Left lobe of liver (tissue), 2 donors: Measurements from ENCODE around the gene TAF6L. TPM values are rescaled to one million over a fixed set of nuclear protein-coding genes. Genes with fewer than 3 reads are reported as not detected.
A peak's percentile ranks its signal among the peaks of the same experiment; 100 is the strongest.
"Not testable (repeated sequence)": the region's sequence is repeated elsewhere in the genome, so short reads cannot be mapped to it uniquely, and the experiment has no call there.

Experiments used
- ATAC-seq: fragments of 200-7000 bp; cut with Tn5 transposase; one replicate; pipeline ENCODE4 v1.9.1; 2020; ENCODE audit warnings: mild to moderate bottlenecking, moderate library complexity
- DNase-seq: peaks from one replicate; pipeline ENCODE4 v3.0.0-alpha.2; 2020; ENCODE audit warnings: low spot score
- total RNA-seq: library from RNA; stranded (reverse); gene quantifications from one replicate; pipeline ENCODE4 v1.2.1, GENCODE V29; 2021
- donor health status: DM: no; HTN: no; CAD: no; lungs with moderate emphysema.
- donor health status: DM: no; HTN: yes; CAD: no.

The TAF6L gene
- total RNA-seq, 1 donor from 2014 or later, result 22.9 TPM

GRCh38 chr11:62801071-62801470, 29.9 kb downstream of the TAF6L start:
- DNase-seq, result no peak
- ATAC-seq, result no peak

GRCh38 chr11:62804310-62805075, 33.3 kb downstream of the TAF6L start:
- peak; percentile 38 for ATAC-seq
- no peak for DNase-seq

GRCh38 chr11:62805076-62805892, 34.1 kb downstream of the TAF6L start, which contains the start of gene NXF1:
Gene NXF1 (minus strand): TSS chr11:62805440. CDS start chr11:62805356, 84 bp downstream.
- peak; percentile 90 for ATAC-seq
- peak; percentile 98 for DNase-seq

GRCh38 chr11:62805961-62806441, 34.8 kb downstream of the TAF6L start:
- ATAC-seq (no peak), DNase-seq (no peak)

- DNase-seq, result peak; percentile 51
- peak; percentile 49 for ATAC-seq
Measured at GRCh38 chr11:62806611-62807121, 35.5 kb downstream of the TAF6L start.

GRCh38 chr11:62810748-62811147, 39.6 kb downstream of the TAF6L start:
- DNase-seq (no peak), ATAC-seq (no peak)

- no peak for DNase-seq
- no peak for ATAC-seq
Measured at GRCh38 chr11:62811659-62812058, 40.5 kb downstream of the TAF6L start.

GRCh38 chr11:62816557-62816956, 45.4 kb downstream of the TAF6L start:
- no peak for ATAC-seq
- no peak for DNase-seq

- DNase-seq (no peak), ATAC-seq (no peak)
Measured at GRCh38 chr11:62817129-62817528, 45.9 kb downstream of the TAF6L start.

- ATAC-seq, result no peak
Measured at GRCh38 chr11:62823677-62824076, 52.5 kb downstream of the TAF6L start.

GRCh38 chr11:62828130-62828529, 56.9 kb downstream of the TAF6L start:
- not testable (repeated sequence) for DNase-seq, ATAC-seq

More at GRCh38 chr11:62823677-62824076, 52.5 kb downstream of the TAF6L start:
- DNase-seq, result no peak

GRCh38 chr11:62830904-62831519, 59.8 kb downstream of the TAF6L start:
- DNase-seq (no peak), ATAC-seq (no peak)

GRCh38 chr11:62831520-62832335, 60.5 kb downstream of the TAF6L start, which contains the start of gene STX5:
Gene STX5 (minus strand): TSS chr11:62832051. CDS start chr11:62831243, 808 bp downstream.
- DNase-seq (peak; percentile 100), ATAC-seq (peak; percentile 95)

- ATAC-seq (peak; percentile 44), DNase-seq (peak; percentile 72)
Measured at GRCh38 chr11:62832336-62833234, 61.4 kb downstream of the TAF6L start, which contains the start of gene TEX54. Gene TEX54 (minus strand): TSS chr11:62832841.

- DNase-seq, result no peak
- no peak for ATAC-seq
Measured at GRCh38 chr11:62835336-62835735, 64.1 kb downstream of the TAF6L start.
